NCI-H2029 (cell line): Measurements from ENCODE around the gene CFAP221.

Experiments
- DNase-seq: peaks from one replicate; lab custom pipeline; 2025; lab: John Stamatoyannopoulos, UW

CFAP221 gene

DNA sequence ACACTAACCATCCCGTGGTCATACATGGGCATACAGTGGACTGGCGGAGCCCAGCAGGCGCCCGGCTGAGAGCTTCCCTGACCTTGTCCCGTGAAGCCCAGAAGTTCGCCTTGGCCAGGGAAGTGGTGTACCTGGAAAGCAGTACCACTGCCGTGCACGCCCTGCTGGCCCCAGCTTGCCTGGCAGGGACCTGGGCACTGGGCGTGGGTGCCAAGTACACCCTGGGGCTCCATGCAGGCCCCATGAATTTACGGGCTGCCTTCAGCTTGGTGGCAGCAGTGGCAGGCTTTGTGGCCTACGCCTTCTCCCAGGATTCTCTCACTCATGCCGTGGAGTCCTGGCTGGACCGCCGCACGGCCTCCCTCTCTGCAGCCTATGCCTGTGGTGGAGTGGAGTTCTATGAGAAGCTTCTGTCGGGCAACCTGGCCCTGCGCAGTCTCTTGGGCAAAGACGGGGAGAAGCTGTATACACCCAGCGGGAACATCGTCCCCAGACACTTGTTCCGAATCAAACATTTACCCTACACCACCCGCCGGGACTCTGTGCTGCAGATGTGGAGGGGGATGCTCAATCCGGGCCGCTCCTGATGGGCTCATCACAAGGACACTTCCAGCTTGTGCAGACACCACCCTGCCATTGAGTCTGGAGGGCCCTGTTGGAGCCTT lies 137.1 kb downstream of the CFAP221 start:
- no peak for DNase-seq

DNA sequence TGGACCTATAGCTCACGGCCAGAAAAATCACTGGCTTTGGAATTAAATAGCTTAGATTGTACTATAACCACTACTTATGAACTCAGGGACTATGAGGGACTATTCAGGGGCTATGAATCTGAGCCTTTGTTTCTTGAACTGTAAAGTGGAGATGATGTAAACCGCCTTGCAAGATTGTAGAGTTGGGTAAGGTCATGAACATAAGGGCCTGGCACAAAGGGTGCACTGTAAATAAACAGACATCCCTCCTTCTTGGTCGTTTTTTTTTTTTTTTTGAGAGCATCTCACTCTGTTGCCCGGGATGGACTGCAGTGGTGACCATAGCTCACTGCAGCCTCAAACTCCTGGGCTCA lies 137.6 kb downstream of the CFAP221 start:
- no peak for DNase-seq

DNA sequence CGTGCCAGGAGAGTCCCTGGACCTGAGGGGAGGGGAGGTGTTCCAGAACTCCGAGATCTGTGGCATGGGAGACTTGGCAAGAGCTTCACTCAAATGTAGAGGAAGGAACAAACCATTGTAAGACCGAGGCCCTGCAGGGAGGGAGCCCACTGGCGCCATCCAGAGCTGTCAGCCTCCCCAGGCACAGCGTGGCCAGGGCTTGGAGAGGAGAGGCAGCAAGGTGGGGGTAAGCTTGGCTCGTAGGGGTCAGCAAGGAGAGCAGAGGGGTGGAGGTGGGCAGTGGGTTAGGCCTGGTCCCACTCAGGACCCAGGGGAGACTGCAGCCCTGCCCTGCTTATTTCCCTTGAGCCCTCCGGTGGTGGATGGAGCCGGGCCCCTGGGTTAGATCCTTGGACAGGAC lies 138.3 kb downstream of the CFAP221 start:
- DNase-seq, result no peak

DNA sequence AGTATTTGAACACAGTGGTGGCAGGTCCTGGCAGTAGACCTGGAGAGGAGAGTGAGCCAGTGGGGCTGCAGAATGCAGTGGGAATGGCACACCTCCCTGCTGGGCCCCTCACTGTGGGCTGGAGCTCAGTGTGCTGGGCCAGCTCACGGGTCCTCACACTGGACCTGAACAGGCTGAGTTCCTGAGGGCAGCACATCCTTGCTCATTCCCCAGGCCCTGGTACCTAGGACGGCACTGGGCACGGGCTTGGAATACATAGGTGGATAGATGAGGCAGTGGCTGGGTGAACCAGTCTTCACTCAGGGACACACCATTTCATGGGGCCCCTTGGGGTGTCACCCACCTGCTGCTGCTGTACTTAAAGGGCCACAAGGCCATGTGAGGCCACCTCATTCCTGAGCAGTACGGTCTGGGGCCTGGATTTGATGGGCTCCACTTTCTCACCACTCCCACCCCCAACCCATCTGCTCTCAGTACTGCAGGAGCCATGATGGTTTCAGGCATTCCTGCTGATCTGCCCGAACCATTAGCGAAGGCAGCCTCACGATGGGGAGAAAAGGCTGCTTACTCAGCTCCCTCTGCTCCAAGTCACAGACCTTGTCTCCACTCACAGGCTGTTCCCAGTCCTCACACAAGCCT lies 138.9 kb downstream of the CFAP221 start:
- DNase-seq, result no peak

DNA sequence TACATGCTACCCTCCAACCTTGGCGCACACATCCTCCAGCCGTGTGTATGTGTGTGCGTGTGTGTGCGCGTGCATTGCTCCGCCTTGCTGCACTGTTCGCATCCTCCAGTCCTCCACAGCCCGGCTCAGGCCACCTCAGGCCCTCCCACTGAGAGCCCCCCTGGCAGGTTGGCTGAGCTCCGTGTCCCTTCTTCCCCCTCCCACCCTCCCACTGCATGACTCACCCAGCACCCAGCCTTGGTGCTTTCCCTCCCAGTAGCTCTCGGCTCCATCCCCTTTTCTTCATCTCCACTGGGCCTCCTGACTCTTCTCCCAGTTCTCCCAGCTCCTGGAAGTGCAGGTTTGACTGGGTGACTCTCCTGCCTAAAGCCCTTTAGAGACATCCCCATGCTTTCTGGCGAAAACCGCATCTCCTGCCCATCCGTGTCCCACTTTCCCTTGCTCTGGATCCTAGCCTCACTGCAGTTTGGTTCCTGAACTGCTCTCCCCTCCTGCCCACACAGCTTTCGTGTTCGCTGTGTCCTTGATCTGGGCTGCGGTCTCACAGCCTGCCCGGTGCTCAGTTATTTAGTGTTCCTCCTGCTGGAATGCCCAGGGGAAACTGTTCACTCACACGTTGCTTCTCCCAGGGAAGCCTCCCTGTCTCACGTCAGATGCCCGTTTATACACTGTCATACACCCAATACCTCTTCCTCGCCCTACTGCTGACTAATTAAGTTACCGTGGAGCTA lies 139.6 kb downstream of the CFAP221 start:
- no peak for DNase-seq

DNA sequence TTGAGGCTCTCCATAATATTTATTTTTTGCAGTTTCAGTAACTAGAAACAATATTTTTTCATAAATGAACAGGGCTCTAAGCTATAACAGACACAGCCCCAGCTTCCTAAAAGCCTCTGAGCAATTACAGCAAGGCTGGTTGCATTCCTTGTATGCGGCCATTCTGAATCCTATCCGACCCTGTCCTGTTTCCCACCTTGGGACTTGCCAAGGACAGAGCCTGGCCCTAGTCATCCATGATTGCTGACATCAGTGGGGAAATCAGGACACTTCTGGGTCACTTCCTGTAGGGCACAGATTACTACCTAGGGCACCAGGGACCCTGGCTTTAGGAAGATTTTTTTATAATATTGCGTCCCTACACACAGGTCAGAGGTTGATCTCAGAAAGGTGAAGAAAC lies 140.3 kb downstream of the CFAP221 start:
- no peak for DNase-seq

DNA sequence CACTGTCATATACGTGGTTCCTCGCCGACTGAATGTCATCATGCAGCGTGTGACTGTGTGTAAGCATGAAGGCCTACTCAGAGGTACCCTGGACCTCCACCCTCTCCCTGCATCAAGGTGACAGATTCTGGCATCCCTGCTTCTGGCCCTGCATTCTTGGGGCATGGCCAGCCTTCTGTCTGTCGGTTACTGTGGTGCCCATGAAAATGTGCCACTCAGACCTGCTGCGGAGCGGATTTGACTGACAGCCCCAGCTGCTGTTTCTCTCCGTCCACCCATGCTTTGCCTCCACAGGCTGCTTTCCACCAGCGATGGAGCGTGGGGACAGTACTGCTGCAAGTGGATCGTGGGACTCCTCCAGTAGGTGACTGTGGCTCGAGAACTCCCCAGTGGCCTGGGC lies 144.4 kb downstream of the CFAP221 start:
- no peak for DNase-seq

DNA sequence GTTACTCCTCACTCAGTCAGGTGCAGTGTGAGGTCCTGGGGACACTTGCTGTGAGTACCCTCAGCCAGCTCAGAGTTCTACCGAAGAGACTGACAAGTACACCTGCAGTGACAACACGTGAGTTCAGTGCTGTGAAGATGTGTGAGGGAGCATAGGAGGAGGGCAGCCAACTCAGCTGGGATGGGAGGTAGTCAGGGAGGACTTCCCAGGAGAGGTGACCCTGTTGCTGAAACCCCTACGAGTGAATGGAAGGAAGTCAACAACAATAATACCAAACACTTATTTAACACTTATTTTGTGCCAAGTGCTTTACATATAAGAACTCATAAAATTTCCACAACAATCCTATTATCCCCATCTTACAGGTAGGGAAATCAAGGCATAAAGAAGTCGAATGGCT lies 145.0 kb downstream of the CFAP221 start:
- DNase-seq, result no peak

DNA sequence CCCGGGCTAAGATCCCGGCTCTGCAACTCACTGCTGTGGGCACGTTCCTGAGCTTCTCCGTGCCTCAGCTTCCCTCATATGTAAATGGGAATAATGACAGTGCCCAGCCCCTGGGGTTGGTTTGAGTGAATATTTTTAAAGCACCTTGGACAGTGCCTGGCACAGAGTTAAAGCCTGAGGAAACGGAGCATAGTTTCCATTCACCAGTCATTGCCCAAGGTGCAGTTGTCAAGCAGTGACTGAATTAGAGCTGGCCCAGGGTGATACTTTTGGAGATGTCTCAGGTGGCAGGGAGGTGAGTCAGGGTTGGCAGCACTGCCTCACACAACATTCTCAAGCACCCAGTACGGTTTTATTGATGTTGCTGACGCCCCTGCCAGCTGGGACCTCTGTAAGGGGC lies 146.9 kb downstream of the CFAP221 start:
- no peak for DNase-seq

DNA sequence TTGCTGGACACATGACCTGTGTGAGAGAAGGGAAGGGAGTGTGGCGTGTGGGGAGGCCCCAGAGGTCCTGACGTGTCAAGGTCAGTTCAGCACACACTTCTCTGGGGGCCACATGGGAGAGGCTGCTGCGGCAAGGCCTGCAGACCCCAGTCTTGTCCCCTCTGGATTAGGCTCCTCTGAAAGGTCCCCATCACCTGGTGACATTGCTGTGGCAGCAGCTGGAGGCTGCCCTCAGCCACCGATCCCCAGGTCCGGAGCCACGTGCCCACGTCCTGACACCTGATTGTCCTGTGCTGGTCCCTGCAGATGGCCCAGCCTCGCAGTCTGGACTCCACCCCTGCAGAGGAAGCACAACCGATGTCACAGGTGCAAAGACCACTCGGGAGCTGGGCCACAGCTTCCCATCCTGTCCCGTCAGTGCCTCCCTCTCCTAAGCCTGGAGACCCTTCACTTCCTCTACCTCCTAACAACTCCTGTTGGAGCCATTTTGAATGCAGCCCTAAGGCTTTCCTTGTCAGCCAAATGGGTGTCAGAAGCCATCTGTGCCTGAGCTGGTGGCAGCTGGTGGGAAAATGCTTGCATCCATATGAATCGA lies 147.5 kb downstream of the CFAP221 start:
- DNase-seq, result no peak

DNA sequence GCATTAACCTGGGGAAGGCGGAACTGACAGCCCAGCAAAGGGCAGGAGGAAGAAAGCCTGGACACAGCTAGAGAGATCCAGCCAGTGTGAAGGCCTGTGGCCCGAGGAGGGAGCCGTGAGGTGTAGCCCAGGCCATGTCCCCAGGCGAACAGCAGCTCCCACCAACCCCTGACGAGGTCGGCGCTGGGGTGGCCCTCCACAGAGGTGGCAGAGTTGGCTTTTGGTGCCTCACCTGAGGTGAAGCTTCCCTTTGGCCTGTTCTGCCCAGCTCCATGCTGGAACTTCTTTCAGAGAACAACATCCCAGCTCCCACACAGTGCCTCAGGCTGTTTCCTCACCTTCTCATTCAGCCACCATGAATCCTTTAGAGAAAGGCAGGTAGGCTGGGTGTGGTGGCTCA lies 148.1 kb downstream of the CFAP221 start:
- no peak for DNase-seq

DNA sequence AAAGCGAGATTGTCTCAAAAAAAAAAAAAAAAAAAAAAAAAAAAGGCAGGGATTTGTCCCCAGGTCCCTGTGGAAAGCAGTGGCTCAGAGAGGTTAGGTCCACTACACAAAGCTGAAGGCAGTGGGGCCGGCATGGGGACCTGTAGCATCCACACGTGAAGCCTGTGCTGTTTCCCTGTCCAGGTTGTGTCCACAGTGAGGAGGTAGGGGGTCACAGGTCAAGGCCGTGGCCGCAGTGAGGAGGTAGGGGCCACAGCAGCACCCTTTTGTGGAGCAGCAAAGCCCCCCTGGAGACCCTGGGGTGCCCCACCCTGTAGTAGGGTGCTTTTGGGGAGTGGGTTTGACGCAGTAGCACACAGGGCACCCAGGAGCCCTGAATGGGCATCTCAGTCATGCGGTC lies 148.7 kb downstream of the CFAP221 start:
- DNase-seq, result no peak

DNA sequence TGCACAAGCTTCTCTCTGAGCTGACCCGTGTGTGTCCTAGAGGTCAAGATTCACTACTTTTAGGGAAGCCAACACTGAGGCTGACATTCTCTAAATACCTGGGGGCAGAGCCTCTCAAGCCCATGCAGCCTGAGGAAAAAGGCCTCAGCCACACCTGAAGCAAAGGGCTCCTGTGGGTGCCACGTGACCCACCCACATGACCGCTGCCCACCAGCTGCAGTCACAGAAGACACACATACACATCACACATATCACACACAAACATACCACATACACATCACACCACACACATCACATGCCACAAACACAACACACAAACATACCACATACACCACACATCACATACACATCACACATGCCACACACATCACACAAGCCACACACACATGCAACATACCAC lies 149.3 kb downstream of the CFAP221 start:
- DNase-seq, result no peak

DNA sequence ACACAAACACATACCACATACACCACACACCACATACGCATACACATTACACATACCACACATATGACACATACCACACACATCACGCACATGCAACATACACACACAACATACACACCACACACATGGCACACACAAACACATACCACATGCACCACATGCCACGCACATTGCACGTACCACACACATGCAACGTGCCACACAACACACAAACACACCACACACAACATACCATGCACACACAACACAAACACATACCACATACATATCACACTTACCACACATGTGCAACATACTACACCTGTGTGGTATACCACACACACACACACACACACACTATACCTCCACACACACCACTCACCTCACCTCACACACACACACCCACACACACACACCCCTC lies 149.7 kb downstream of the CFAP221 start:
- DNase-seq, result no peak

DNA sequence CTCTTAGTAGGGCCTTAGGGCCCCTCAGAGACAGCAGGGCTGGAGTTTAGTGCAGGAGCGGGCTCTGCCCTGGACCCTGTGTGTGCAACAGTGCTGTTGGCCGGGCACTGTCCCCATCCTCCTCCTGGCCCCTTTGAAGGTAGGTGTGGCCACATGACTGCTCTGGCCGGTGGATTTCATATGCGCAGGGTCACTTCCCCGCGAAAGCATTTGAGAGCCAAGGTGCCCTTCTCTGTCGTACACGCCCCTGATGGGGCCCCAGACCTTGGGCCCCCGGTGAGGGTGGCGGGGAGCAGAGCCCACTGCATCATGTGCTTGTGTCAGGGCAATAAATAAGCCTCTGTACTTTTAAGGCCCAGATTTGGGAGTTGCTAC lies 150.2 kb downstream of the CFAP221 start:
- no peak for DNase-seq

DNA sequence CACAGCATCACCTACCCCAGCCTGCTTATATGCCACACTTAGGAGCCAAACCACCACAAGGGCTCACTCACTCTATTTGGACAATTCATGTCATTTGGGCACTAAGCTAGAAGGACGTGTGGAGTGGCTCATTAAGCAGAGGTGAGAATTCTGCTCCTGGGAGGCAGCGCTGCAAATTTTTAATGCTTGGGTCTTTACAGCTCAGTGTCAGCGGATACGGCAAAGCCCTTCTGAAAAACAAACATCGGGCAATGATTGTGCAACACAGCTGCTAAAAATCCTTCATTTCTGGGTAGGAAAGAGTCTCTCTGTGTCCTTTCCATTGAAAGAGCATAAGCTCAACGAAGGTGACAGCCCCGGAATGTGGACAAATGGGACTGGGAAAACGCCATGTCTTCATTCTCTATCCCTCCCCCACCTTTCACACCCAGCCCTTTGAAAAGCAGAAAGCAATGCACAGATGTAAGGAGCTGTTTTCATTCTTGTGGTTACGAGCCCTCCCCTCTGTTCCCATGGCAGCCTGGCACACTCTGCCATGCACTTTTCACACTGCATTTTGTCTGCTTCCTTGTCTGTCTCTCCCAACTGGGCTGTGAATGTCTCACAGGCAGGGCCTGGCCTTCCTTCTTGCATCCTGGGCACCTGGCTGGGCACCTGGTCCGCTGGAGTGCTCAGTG lies 150.7 kb downstream of the CFAP221 start:
- DNase-seq, result peak; percentile 74

DNA sequence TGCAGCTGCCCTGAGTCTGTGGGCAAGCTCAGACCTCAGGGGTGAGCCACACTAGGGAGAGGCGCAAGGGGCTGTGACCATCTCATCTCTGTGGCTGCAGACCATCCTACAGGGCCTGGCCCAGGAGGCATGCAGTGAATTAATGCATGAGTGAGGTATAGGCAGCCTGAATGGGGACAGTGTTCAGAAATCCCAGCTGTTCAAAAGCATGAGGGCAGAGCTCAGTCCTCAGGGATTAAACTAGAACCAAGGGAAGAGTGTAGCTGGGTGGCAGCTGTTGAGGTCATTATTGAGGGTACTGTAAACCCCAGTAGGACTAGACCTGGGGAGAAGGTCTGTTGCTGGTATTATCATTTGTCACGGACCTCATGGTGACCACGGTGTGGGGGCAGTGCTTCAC lies 151.8 kb downstream of the CFAP221 start:
- DNase-seq, result no peak

DNA sequence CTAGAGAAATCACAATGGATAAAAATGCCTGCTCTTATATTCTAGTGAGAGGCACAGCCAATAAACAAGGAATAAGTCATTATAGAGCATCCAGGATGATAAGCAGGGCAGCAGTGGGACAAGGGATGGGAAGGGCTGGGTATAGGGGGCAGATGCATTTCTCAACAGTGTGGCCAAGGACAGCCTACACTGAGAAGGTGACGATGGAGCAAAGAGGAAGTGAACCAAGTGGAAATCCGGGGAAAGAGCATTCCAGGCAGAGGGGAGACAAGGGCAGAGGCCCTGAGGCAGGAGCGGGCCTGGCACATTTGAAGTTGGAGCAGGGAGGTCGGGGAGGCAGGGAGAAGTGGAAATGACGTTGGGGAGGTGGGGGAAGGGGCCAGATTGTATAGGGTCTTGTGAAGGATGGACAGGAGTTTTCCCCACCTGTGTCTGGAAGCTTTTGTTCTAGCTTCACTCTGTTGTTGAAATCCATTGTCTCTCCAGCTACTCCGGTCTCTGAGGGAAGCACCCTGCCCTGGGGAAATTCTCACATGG lies 152.3 kb downstream of the CFAP221 start:
- DNase-seq, result no peak

DNA sequence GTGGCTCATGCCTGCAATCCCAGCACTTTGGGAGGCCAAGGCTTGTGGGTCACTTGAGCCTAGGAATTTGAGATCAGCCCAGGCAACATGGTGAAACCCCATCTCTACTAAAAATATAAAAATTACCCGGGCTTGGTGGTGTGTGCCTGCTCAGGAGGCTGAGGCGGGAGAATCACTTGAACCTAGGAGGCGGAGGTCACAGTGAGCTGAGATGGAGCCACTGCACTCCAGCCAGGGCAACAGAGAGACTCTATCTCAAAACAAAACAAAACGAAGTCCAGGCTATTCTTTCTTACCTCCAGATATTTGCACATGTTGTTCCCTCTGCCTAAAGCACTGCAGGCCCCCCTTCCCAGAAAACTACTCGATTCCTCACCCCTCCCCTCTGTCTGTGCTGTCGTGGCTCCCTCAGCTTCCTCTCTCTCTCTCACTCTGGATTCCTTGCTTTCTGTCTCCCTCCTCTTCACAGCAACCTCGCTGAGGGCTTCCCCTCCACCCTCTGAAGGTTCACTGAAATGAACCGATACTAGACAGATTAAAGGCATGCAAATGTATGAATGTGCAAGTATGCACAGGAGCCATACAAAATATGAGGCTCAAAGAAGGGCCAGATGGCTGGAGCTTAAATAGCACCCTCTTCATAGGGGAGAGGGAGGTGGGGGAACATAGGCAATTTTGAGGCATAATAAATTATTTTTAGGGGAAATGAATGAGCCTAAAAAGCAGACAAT lies 153.2 kb downstream of the CFAP221 start:
- DNase-seq, result no peak

DNA sequence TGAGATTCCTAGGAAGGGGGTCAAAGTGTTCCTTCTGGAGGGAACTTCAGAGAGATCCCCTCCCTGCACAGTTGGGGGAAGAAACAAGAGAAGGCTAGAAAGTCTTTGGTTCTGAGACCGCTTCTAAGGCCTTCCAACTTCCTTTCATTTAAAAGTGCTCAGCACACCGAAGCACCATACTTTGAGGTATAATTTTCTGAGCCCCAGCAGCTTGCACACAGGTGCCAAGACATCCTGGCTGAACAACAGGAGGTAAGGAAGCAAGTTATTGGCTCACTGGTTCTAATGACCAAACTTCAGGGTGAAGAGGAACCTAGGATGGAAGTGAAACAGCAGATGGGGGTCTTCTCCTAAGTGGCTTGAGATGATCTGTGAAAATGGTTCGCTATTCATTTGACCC lies 154.0 kb downstream of the CFAP221 start:
- DNase-seq, result no peak

DNA sequence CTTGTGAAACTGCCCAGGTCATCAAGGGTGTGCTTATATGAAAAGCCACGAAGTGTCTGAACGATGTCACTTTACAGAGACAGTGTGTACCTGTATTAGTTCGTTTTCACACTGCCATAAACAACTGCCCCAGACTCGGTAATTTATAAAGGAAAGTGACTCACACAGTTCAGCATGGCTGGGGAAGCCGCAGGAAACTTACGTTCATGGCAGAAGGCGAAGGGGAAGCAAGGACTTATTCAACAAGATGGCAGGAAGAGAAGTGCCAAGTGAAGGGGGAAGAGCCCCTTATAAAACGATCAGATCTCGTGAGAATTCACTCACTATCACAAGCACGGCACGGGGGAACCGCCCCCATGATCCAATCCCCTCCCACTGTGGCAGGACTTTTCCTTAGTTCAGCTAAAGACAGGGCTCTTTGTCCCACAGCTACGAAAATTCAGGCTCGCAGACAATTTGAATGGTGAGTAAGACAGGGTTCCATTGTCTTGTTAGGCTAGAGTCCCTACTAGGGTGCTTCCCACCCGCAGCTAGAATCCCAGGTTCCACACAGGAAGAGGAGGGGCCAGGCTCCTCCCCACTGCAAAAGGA lies 154.9 kb downstream of the CFAP221 start:
- no peak for DNase-seq
